GM18520 (cell line): ENCODE results near the gene ATPAF1.
"Not testable (repeated sequence)": the region's sequence is repeated elsewhere in the genome, so short reads cannot be mapped to it uniquely, and the experiment has no call there.

ENCODE experiments used
- ATAC-seq: cut with Tn5 transposase; IDR thresholded peaks from one replicate; pipeline ENCODE4 v1.9.1; 2021; ENCODE audit not compliant: unreplicated experiment

The ATPAF1 gene

GRCh38 chr1:46651152-46651551 is 17.0 kb downstream of the ATPAF1 start:
- ATAC-seq = not testable (repeated sequence)

GRCh38 chr1:46650491-46650890 is 17.7 kb downstream of the ATPAF1 start:
- no peak for ATAC-seq

GRCh38 chr1:46649764-46650163 is 18.4 kb downstream of the ATPAF1 start:
- ATAC-seq = no peak

GRCh38 chr1:46647611-46648010 is 20.6 kb downstream of the ATPAF1 start:
- ATAC-seq = no peak

- ATAC-seq = no peak
These were observed 21.3 kb downstream of the ATPAF1 start for GRCh38 chr1:46646844-46647243.

GRCh38 chr1:46646331-46646730 is 21.8 kb downstream of the ATPAF1 start:
- no peak for ATAC-seq

- ATAC-seq = no peak
These were observed 22.3 kb downstream of the ATPAF1 start for GRCh38 chr1:46645815-46646214.

GRCh38 chr1:46643368-46643775 is 24.8 kb downstream of the ATPAF1 start:
- no peak for ATAC-seq

- no peak for ATAC-seq
These were observed 26.0 kb downstream of the ATPAF1 start for GRCh38 chr1:46642115-46642680.

GRCh38 chr1:46639547-46639946 is 28.6 kb downstream of the ATPAF1 start:
- no peak for ATAC-seq

- ATAC-seq = no peak
These were observed 29.2 kb downstream of the ATPAF1 start for GRCh38 chr1:46638921-46639320.

- no peak for ATAC-seq
These were observed 30.6 kb downstream of the ATPAF1 start for GRCh38 chr1:46637444-46638083.

GRCh38 chr1:46635205-46635604 is 33.0 kb downstream of the ATPAF1 start:
- no peak for ATAC-seq

GRCh38 chr1:46630719-46631118 is 37.4 kb downstream of the ATPAF1 start:
- ATAC-seq = no peak

- no peak for ATAC-seq
These were observed 44.2 kb downstream of the ATPAF1 start for GRCh38 chr1:46623743-46624644.

- no peak for ATAC-seq
These were observed 45.8 kb downstream of the ATPAF1 start for GRCh38 chr1:46622344-46622743.

- no peak for ATAC-seq
These were observed 46.2 kb downstream of the ATPAF1 start for GRCh38 chr1:46621930-46622329.

GRCh38 chr1:46619656-46620258 is 48.4 kb downstream of the ATPAF1 start:
- no peak for ATAC-seq

- ATAC-seq = no peak
These were observed 49.3 kb downstream of the ATPAF1 start for GRCh38 chr1:46618754-46619415.

GRCh38 chr1:46617833-46618232 is 50.3 kb downstream of the ATPAF1 start:
- ATAC-seq = no peak
